Activated CD8-positive, alpha-beta memory T cell treated with anti-CD3 and anti-CD28 coated beads, Interleukin-2, amount 50 U/mL, for 1 hour (primary cell): Measurements from ENCODE around the gene FIZ1.
"Not testable (repeated sequence)": the region's sequence is repeated elsewhere in the genome, so short reads cannot be mapped to it uniquely, and the experiment has no call there.

Experiments
- DNase-seq: peaks from one replicate; pipeline ENCODE4 v3.0.0-alpha.2; 2020; ENCODE audit errors: extremely low read depth

Gene FIZ1

DNA sequence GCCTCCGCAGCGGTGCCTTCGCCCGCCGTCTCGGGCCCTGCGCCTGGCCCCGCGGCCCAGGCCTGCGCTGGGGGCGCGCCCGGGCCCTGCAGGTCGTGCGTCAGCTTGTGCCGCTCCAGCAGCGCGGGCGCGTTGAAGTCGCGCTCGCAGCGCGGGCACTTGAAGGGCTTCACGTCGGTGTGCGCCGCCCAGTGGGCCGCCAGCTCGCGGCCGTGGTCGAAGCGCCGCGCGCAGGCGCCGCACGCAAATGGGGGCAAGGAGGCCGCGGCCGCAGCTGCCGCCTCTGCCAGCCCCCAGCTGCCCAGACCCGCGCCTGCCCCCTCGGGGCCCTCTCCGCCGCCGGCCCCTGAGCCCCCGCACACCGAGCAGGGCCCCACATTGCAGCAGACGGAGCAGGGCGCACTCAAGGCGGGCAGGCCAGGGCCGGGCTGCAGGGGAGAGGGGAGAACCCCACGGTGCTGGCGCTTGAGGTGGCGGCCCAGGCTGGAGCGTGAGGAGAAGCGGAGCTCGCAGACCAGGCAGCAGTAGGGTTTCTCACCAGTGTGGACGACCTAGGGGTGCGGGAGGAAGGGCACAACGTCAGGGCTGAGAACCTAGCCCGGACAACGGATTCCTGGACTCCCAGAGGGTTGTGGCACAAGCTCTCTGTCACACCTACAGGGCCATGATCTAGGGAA lies 6.1 kb downstream of the FIZ1 start:
- DNase-seq = no peak

DNA sequence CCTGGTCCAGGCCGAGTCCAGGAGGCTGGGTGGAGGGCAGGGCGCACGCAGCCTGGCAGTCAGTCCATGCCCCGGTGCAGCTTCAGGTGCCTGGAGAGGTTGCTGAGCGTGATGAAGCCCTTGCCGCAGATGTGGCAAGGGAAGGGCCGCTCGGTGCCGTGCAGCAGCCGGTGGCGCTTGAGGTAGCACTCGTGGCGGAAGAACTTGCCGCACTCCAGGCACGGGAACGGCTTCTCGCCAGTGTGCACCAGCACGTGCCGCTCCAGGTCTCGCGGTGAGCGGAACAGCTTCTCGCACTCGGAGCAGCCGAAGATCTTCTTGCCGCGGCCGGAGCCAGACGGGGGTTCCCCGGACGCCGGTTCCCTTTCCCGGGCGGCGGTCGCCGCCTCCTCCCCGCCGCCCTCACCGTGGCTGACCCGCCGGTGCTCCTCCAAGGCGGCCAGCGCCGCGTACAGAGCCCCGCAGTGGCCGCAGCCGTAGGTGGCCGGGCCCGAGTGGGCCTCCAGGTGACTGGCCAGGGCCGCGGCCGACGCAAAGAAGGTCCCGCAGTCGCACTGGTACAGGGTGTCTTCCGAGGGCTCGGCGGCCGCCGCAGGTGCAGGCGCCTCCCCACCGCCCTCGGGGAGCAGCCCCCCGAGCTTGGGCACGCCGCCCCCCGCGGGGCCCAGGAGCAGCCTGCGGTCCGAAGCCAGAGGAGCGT lies 6.8 kb downstream of the FIZ1 start:
- no peak for DNase-seq

DNA sequence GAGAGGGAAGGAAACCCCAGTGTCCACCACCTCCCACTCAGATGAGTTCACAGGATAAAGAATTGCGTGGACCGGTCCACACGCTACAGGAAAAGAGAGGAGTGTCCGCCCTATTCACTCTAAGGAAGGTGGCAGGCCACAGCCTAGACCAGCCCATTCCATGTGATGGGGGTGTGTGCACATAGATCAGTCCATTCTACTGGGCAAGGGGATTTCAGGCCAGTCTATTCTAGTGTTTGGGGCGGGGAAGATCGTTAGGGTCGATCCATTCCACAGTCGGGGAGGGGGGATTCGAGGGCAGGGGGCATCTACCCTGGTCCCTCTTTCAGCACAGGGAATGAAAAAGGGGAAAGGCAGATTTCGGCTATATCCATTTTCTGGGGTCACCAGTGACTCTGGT lies 7.8 kb downstream of the FIZ1 start:
- DNase-seq = no peak

DNA sequence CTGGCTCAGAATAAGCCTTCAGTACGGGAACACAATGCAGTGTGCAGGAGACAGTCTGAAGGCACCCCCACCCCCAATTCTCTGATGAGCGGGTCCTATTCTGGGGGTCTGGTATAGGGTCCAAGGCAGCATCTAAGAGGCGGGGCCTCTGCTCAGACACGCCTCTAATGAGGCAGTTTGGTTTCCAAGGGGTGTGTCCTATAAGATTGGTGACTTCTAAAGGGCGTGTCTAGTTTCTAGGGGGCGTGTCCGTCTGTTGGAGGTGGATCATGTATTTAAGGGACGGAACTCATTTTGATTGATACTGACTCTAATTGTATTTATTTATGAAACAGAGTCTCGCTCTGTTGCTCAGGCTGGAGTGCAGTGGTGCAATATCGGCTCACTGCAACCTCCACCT lies 8.7 kb downstream of the FIZ1 start:
- DNase-seq = no peak

DNA sequence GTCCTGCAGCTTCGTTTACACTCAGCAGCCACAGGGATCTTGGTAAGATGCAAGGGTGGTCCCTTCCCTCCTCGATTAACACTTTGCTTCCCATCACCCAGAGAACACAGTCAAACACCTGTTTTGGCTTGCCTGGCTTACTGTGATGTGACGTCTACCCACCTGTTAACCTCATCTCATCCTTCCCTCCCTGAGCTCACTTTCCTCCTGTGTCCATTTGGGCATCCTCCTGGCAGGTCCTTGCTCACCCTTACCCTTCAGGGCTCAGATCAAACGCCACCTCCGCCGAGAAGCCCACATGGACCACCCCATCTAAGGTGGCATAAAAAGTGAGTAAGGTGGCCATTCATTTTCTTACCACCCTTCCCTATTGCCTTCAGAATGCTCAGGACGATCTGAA lies 9.2 kb downstream of the FIZ1 start:
- DNase-seq = no peak

DNA sequence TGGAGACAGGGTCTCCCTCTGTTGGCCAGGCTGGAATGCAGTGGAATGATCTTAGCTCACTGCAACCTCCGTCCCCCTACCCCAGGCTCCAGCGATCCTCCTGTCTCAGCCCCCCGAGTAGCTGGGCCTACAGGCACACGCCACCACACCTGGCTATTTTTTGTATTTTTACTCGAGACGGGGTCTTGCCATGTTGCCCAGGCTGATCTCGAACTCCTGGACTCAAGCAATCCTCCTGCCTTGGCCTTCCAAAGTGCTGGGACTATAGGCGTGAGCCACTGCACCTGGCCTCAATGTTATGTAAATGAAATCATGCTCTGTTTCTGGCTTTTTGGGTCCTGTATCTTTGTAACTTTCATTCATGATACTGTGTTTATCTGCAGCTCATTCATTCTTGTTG lies 10.6 kb downstream of the FIZ1 start:
- no peak for DNase-seq

DNA sequence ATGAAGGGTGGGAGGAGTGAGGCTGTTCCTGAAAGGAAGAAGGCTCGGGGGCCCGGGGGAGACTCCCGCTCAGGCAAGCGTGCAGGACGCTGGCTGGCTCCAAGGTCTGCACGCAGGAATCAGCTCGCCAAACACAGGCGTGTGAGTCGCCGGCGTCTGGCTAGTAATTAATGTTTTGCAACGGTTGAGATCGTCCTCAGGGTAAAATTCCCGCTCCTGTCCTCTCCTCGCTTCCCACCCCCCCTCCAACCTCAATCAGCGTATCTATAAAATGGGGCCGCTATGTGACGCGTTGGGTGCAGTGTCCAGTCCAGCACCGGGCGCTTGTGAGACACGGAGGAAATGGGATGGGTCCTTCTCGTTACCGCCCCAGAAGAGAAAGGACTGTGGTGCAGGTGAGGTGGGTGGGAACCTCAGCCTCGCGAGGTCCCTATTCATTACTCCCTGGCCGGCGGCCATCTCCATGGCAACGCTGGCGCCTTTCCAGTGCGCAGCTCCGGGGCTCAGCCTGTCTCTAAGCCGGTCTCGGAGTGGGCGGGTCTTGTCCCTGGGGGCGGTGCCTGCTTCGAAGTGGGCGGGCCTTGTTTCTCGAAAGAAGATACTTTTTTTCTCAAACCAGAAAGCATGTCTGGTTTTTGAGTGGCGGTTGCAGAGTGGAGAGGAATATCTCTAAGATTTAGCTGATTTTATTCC lies 12.2 kb downstream of the FIZ1 start:
- peak; percentile 66 for DNase-seq

DNA sequence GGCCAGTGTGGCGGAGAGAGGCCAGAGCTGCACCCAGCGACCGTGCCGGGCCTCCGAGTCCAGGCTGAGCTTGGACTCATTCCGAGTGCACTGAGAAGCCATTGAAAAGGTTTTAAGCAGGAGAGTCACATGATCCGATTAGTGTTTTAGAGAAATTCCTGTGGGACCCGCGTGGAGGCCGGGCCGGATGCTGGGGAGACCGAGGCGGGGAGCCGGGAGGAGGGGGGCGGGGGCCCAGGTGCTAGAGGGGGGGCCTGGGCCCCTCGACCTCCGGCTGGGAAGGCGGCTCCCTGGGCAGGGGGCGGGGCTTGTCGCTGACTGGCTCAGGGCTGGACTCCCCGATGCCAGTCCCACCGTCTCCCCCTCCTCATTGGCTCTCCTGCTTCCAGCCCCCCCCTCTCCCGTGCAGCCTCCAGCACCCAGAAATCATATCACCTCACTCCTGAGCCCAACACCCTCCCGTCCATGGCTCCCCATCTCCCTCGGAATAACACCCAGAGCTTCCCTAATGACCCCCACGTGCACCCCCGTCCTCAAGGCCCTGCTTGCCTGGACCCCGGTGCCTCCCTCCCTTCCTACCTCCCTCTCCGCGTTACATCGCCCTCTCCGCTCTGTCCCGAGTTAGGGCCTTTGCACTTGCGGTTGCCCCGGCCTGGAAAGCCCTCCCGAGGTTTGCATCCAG lies 13.5 kb downstream of the FIZ1 start:
- DNase-seq = no peak

DNA sequence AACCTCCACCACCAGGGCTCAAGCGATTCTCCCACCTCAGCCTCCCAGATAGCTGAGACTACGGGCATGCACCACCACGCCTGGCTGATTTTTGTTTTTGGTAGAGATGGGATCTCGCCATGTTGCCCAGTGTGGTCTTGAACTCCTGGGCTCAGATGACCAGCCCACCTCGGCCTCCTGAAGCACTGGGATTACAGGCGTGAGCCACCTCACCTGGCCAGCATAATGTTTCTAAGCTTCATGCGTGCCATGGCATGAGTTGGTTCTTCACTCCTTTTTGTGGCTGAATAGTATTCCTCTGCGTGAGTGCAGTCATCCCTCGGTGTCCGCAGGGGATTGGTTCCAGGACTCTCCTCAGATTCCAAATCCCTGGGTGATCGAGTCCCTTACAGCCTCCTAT lies 14.4 kb downstream of the FIZ1 start:
- no peak for DNase-seq

DNA sequence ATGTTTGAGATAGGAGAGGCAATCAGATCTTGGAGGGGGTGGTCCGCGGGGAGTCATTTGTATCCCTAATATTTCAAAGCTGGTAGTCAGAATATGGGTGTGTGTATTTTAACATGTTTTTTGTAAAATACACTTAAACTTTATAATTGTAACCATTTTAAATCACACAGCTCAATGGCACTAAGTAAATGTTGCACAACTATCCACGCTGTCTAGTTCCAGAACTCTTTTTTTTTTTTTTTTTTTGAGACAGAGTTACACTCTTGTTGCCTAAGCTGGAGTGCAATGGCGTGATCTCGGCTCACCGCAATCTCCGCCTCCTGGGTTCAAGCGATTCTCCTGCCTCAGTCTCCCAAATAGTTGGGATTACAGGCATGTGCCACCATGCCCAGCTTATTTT lies 15.4 kb downstream of the FIZ1 start:
- DNase-seq = not testable (repeated sequence)

DNA sequence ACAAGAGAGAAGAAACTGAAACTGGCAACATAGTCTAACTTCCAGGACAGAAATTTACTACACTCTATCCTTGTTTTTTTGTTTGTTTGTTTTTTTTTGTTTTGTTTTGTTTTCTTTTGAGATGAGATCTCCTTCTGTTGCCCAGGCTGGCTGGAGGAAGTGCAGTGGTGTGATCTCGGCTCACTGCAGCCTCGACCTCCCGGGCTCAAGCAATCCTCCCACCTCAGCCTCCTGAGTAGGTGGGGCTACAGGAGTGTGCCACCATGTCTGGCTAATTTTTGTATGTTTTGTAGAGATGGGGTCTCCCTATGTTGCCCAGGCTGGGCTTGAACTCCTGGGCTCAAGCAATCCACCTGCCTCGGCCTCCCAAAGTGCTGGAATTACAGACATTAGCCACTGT lies 17.0 kb downstream of the FIZ1 start:
- DNase-seq = not testable (repeated sequence)

DNA sequence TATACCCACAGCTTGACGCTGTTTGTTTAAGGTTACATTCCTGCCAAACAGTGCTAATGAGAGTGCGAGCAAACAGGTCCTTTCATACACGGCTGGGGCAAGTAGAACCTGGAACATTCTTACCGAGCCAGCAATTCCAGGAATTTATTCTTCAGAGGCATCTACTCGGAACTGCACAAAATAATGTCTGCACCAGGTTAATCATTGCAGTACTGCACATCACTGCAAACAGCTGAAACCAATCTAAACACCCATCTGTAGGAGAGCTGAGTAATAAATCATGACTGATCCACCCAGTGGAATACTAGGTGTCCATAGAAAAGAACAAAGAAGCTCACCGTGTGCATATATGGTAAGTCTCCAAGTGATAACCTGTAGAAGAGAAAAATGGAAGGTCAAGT lies 17.5 kb downstream of the FIZ1 start:
- DNase-seq = no peak

DNA sequence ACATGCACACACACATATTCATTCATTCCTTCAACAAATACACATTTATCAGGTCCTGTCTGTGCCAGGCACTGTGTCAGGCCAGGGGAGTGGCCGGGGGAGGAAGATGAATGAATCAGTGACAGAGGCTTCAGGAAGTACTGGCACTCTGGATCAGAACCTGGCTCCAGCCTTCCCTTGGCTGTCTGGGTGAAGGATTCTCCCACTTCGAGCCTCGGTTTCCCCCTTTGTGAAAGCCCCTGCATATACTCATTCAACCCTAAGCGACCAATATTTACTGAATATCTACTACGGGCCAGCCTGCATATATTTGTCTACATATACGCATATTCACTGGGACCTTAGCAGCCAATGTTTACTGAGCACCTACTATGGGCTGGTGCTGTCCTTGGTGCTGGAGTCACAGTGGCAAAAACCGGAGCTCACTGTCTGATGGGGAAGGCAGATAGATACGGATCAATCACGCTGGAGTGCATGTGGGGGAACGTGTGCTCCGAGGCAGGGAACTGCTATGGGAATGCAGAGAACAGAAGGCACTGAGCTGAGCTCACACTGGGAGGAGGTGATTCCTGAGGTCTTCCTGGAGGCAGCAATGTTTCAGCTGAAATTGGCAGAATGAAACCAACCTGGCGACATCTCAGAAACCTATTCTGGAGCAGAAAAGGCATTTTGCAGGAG lies 18.0 kb downstream of the FIZ1 start:
- DNase-seq = no peak

DNA sequence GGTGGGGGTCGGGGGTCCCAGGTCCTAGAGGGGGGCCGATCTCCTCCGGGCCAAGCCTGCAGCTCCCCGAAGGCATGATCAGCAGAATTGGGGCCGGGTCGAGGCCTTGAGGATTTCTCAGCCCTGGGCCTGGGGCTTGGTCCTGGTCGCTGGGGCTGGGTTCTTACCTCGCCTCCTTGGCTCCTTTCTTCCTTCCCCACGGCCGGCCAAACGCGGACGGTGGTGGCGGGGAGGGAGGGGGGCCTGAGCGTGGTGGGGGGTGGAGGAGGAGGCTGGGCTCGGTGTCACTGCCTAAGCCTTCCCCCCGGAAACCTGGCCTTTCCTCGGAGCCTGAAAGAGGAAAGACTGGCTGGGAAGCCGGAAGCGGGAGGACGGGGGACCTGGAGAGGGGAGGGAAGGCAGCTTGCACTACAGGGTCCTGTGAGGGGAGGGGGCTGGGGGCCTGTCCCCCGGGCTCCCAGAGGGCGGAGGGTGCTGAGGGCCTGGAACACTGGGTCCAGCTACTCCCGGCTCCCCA lies 18.6 kb downstream of the FIZ1 start, which contains the start of gene ZNF579:
Gene ZNF579, minus strand, starts transcription at position 221 of the 517 bp plus-strand sequence. CDS start 1,209 bp downstream, outside the sequence.
- DNase-seq = no peak

DNA sequence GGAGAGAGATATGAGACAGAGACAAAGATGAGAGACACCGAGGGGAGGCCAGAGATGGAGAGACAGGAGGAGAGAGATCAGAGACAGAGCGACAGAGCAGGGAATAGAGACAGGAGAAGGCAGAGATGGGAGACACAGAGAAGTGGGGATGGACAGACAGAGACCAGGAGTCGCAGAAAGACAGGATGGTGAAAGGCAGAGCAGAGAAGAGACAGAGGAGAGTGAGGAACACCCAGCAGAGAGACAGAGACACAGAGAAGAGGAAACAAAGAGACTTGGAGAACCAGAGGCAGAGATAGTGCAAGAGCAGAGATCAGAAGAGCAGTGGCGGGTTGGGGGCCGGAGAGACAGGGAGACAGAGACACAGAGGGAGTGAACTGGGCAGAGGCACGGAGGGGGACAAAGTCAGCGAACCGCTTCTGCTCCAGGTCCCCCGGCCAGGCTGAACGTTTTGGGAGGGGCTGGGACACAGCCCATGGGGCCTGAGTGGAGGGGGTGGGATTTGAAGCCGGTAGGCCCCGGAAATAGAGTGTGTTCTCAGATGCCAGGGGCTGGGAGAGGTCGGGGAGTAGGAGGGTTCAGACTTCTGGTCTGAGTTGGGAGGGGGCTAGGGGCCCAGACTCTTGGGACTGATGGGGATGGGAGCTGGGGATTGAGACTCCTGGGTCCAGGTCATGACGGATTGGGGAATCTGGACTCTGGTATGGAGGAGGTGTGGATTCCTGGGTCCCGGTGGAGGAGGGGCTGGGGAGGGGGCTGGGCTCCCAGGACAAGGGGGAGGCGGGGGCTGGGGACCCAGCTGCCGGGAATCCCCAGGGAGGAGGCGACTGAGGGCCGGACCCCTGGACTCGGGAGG lies 19.3 kb downstream of the FIZ1 start:
- no peak for DNase-seq

DNA sequence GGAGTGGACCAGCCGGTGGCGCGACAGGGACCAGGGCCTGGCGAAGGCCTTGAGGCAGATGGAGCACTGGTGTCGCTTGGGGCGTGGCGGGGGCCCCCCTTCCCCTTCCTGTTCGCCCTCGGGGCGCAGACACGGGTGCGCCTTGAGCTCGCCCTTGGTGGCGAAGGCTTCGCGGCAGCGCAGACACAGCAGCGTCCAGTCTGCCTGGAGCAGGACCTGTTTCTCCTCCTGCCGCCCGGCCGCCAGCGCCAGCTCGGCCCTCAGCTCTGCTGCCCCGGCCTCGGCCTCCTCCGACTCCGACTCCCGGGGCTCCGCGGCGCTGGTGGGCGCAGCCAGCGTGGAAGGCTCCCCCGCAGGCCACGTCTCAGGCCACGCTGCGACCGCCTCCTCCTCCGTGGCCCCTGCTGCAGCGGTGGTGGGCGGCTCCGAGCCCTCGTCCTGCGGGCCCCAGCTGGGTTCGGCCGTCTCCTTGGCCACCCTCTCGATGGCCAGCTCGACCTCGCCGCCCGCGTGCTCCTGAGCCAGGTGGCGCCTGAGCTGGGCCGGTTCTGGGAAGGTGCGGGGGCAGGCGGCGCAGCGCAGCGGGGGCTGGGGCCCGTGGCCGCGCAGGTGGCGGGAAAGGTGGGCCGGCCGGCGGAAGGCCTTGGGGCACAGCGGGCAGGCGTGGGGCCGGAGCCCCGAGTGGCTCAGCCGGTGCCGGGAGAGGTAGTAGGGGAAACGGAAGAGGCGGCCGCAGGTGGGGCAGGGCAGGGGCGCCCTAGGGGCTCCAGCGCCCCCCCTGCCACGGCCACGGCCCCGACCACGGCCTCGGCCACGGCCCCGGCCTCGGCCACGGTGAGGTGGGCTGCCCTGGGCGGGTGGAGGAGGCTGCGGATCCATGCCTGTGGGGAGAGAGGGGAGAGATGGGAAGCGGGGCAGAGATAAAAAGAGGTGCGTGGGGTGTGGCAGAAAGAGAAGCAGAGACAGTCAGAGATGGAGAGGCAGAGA lies 20.3 kb downstream of the FIZ1 start:
- DNase-seq = no peak

DNA sequence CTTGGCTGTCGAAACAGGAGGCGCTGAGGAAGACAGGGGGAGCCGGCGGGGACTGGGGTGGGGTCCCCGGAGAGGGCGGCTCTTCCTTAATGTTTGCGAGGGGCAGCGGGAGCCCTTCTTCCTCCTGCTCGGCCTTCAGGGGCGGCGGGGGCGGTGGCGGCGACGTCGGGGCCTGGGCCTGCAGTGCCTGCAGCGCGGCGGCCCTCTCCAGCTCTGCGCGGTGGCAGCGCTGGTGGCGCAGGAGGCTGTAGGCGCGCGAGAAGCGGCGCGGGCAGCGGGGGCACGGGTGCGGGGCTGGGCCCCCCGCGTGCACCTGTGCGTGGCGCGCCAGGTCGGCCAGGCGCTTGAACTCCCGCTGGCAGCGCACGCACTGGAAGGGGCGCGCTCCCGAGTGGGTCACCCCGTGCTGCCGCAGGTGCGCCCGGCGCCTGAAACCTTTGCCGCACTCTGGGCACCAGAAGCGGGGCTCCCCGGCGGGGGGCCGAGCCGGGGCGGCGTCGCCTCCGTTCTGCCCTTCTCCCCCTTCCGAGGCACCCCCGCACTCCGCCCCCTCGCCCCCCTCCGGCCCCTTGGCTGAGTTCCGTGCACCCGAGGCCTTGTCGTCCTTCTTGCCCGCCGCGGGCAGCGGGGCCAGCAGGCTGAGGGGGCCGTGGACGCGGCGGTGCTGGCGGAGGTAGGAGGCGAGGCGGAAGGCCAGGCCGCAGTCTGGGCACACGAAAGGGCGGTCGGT lies 21.1 kb downstream of the FIZ1 start:
- no peak for DNase-seq

DNA sequence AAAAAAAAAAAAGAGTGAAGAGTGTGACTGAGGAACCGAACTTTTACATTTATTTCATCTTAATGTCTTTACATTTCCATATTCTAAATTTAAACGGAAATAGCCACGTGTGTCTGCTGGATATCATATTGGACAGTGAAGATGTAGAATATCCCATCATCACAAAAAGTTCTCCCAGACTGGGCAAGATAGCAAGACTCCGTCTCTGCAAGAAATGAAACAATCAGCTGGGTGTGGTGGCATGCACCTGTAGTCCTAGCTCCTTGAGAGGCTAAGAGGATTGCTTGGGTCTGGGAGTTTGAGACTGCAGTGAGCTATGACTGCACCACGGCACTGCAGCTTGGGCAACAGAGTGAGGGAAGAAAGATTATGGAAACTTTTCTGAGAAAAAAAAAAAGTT lies 22.6 kb downstream of the FIZ1 start:
- no peak for DNase-seq

DNA sequence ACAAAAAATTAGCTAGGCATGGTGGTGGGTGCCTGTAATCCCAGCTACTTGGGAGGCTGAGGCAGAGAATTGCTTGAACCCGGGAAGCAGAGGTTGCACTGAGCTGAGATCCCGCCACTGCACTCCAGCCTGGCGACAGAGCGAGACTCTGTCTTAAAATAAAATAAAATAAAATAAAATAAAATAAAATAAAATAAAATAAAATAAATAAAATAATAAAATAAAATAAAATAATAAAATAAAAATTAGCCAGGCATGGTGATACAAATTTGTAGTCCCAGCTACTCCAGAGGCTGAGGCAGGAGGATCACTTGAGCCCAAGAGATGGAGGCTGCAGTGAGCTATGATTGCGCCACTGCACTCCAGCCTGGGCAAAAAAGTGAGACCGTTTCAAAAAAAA lies 25.4 kb downstream of the FIZ1 start:
- not testable (repeated sequence) for DNase-seq
